ENCODE data around the gene GPR161.

GRCh38 chr1:168135921-168136708 lies 615 bp downstream of the GPR161 start:
- TF ChIP-seq CTCF (conservative IDR thresholded peaks at IDR 0.05) (no peak), ZFX (IDR thresholded peaks at IDR 0.05) (no peak)
